Frontal cortex (tissue), 4 donors: ENCODE data around the gene PRKN. TPM values are rescaled to one million over a fixed set of nuclear protein-coding genes. Genes with fewer than 3 reads are reported as not detected.

Source experiments
- DNase-seq, 2 donors: peaks; one replicate each; pipeline ENCODE4 v3.0.0; 2012; ENCODE audit warnings: low spot score in 2 of 2
- FAIRE-seq: peaks from 2 replicates; lab custom pipeline; 2012; peaks lifted over from hg19 to GRCh38; lab: Jason Lieb, UNC
- total RNA-seq: library from RNA; depleted of rRNA; stranded (reverse); fragments of >200 nt; gene quantifications from one replicate; pipeline ENCODE4 v1.2.3, GENCODE V29; 2014
- donor health status: control.
- donor health status: control.
- donor health status: control.

Gene PRKN
- total RNA-seq, 1 donor from 2014 or later = 6.1 TPM

GRCh38 chr6:161442420-161442819, 1285.1 kb downstream of the PRKN start:
- no peak for FAIRE-seq

DNA sequence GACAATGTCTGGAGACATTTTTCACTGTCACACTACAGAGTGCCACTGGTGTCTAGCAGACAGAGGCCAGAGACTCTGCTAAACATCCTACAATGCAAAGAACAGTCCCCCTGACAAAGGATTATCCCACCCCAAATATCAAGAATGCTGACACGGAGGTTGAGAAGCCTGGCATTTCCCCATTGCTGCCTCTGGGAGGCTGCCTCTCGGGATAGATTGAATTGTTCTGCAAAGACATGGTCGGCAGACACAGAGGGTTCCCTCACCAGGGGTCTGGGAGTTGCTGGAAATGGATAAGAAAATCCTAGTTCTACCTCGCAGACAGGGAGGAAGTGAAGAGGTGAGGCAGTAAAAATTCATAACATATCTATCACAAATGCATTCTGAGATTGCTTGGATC, 1287.3 kb downstream of the PRKN start:
- DNase-seq (no peak), FAIRE-seq (no peak)

More at GRCh38 chr6:161442420-161442819, 1285.1 kb downstream of the PRKN start:
- DNase-seq = no peak

GRCh38 chr6:161439093-161439492, 1288.5 kb downstream of the PRKN start:
- DNase-seq = peak; percentile 24 to 65
- FAIRE-seq = peak; percentile 19

GRCh38 chr6:161438430-161439030, 1289.0 kb downstream of the PRKN start:
- no peak for DNase-seq
- no peak for FAIRE-seq

DNA sequence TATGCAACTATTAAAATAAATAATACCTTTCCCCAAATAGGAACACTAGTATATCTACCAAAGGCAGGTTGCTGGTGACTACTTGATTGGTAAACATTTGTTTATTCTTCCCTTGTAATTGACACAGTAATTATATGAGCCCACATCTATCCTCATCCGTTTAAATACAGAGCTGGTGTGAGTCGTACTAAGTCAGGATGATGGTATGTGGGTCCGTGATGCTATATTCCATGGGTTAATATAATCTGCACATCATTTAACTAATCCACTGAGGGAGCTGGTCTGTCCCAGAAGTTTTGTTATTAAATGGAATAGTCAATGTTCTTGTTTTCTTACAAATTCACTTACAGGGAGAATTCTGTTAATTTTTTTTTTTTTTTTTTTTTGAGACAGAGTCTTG, 1289.7 kb downstream of the PRKN start:
- no peak for DNase-seq
- no peak for FAIRE-seq

DNA sequence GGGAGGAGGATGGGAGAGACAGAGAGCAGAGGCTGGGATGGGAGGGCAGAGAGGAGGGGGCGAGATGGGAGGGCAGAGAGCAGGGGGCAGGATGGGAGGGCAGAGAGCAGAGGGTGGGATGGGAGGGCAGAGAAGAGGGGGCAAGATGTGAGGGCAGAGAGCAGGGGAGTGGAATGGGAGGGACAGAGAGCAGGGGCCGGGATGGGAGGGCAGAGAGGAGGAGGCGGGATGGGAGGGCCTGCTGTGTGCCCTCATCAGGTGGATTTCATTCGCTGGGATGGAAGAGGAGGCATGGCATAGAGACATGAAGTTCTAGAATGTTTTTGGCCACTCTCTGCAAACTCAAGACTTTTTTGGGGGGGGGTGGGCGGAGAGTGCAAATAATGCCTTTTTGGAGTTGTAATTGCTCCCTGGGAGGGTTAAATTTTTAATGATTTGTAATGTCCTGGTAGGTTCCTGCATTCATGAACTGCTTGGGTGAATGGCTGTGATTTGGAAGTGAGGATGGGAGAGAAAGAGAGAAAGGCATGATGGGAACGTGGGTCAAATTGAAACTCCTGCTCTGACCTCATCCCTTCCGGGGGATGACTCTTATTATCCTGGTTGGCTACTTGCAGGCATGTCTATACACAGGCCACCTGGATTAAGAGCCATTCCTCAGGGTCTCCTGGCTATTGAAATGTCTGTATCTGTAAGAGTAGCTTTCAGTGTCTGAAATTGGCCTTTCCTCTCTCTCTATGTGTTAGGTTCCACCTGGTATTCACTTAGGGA, 1291.3 kb downstream of the PRKN start:
- FAIRE-seq (no peak), DNase-seq (no peak)

DNA sequence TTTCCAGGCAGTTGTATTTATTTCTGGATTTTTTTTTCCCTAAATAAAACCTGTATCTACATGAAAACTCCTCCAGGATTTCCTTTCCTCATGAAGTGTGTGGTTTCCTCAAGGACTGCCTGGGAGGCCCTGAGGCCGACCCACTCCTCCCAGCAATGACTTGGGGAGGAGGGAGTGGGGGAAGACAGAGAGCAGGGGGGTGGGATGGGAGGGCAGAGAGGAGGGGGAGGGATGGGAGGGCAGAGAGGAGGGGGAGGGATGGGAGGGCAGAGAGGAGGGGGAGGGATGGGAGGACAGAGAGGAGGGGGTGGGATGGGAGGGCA, 1291.9 kb downstream of the PRKN start:
- FAIRE-seq (no peak), DNase-seq (no peak)

- FAIRE-seq (no peak), DNase-seq (no peak)
Measured at GRCh38 chr6:161434921-161435747, 1292.4 kb downstream of the PRKN start.

- FAIRE-seq (no peak), DNase-seq (no peak)
Measured at GRCh38 chr6:161434350-161434749, 1293.2 kb downstream of the PRKN start.

DNA sequence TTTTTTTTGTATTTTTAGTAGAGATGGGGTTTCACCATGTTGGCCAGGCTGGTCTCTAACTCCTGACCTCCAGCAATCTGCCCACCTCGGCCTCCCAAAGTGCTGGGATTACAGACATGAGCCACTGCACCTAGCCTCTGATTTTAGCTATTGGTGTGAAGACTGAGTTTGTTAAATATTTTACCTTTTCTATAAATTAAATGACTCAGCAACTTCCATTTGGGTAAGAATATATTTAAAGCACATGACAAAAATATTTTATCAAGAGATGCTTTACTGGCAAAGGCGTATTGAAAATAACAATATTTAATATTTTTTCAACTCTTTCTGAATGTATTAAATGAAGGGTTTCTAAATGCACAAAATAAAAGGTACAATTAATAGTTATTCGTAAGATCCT, 1295.0 kb downstream of the PRKN start:
- DNase-seq = no peak
- no peak for FAIRE-seq

GRCh38 chr6:161429921-161430490, 1297.6 kb downstream of the PRKN start:
- DNase-seq = no peak
- FAIRE-seq = no peak

- no peak for FAIRE-seq
- no peak for DNase-seq
Measured at GRCh38 chr6:161424421-161424820, 1303.1 kb downstream of the PRKN start.

GRCh38 chr6:161422710-161423680, 1304.6 kb downstream of the PRKN start:
- DNase-seq (no peak), FAIRE-seq (no peak)

DNA sequence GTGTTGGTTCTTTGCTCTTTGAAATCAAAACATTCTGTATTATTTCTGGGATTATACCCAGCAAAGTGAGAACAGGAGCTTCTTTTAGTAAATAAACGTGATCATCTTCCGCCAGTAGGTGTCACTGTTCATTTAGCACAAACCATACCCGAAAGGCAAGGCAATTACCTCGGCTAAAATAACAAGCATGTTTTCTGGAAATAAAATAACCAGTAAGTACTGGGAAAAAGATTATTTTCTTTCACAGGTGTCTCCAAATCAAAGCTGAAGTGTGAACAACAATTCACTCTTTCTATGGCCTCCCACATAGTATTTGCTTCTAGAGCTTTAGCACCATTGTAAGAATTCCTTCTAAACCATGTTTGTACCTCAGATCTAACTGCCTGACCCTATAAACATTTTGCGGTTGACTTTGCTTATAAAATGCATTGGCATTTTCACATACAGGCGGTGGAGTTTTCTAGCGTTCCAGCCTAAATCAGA, 1309.1 kb downstream of the PRKN start:
- peak; percentile 98 for FAIRE-seq
- DNase-seq = peak; percentile 36 to 55

- DNase-seq = no peak
- no peak for FAIRE-seq
Measured at GRCh38 chr6:161417717-161418462, 1309.7 kb downstream of the PRKN start.

GRCh38 chr6:161415302-161415855, 1312.2 kb downstream of the PRKN start:
- no peak for FAIRE-seq
- DNase-seq = no peak

DNA sequence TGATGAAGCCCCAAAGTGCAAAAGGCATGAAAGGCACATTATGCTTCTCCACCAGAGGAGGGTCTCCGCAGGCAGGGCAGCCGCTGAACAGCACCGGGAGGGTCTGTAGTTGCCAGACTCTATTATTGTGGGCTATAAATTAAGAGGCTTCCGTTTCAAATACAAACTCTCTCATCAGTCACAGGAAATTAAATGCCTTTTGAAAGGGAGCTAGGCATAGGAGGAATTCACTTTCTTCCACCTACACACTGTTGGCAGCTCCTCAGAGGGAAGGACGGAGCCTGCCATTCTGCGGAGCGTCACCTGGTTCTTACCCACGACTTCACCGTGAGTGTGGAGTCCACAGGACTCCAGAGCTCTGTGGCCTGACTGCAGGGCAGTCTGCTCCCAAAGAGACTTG, 1312.9 kb downstream of the PRKN start:
- DNase-seq (no peak), FAIRE-seq (no peak)

GRCh38 chr6:161414180-161414579, 1313.4 kb downstream of the PRKN start:
- no peak for DNase-seq
- FAIRE-seq = no peak
